HEK293T (cell line): ENCODE results near the gene FKRP.

ENCODE experiments used
- CTCF ChIA-PET: fragments of 350-600 bp; formaldehyde crosslinking; extraction: SDS; loops from one replicate; lab custom pipeline; 2021; ENCODE audit warnings: antibody characterized with exemption, inconsistent platforms; lab: Yijun Ruan, JAX
- POLR2A ChIA-PET: fragments of 350-600 bp; formaldehyde crosslinking; extraction: SDS; loops from one replicate; lab custom pipeline; 2020; ENCODE audit warnings: antibody characterized with exemption, inconsistent platforms; lab: Yijun Ruan, JAX
- DNase-seq: peaks from one replicate; pipeline ENCODE4 v3.0.0; 2012; ENCODE audit warnings: mixed read lengths; ENCODE audit errors: extremely low spot score
- ARNT ChIP-seq: fragments of 450-650 bp; IDR thresholded peaks from 2 replicates; pipeline ENCODE4 v1.6.1; 2017; ENCODE audit warnings: mild to moderate bottlenecking
- BHLHE40 ChIP-seq: fragments of 450-650 bp; IDR thresholded peaks from 2 replicates; pipeline ENCODE4 v1.6.1; 2016; ENCODE audit warnings: mild to moderate bottlenecking, moderate library complexity, borderline replicate concordance
- CTBP1 ChIP-seq: fragments of 450-650 bp; IDR thresholded peaks from 2 replicates; pipeline ENCODE4 v1.6.1; 2016; ENCODE audit warnings: borderline replicate concordance
- ELF4 ChIP-seq: fragments of 450-650 bp; IDR thresholded peaks from 2 replicates; pipeline ENCODE4 v1.6.1; 2017; ENCODE audit warnings: antibody characterized with exemption
- FOXA1 ChIP-seq: fragments of 450-650 bp; IDR thresholded peaks from 2 replicates; pipeline ENCODE4 v1.6.1; 2016; ENCODE audit warnings: mild to moderate bottlenecking
- FOXK2 ChIP-seq: fragments of 450-650 bp; IDR thresholded peaks from 2 replicates; pipeline ENCODE4 v1.6.1; 2016; ENCODE audit warnings: mild to moderate bottlenecking
- FOXM1 ChIP-seq: fragments of 450-650 bp; IDR thresholded peaks from 2 replicates; pipeline ENCODE4 v1.6.1; 2017; ENCODE audit warnings: mild to moderate bottlenecking, borderline replicate concordance
- HDGF ChIP-seq: fragments of 450-650 bp; IDR thresholded peaks from 2 replicates; pipeline ENCODE4 v1.6.1; 2017; ENCODE audit warnings: antibody characterized with exemption, borderline replicate concordance
- L3MBTL2 ChIP-seq: fragments of 450-650 bp; conservative IDR thresholded peaks from 2 replicates; pipeline ENCODE4 v1.6.1; 2016; ENCODE audit warnings: mild to moderate bottlenecking
- LEF1 ChIP-seq: fragments of 450-650 bp; IDR thresholded peaks from 2 replicates; pipeline ENCODE4 v1.6.1; 2017; ENCODE audit warnings: mild to moderate bottlenecking, borderline replicate concordance
- NFRKB ChIP-seq: fragments of 450-650 bp; IDR thresholded peaks from 2 replicates; pipeline ENCODE4 v1.6.1; 2016; ENCODE audit warnings: mild to moderate bottlenecking, moderate library complexity
- SP1 ChIP-seq: fragments of 450-650 bp; IDR thresholded peaks from 2 replicates; pipeline ENCODE4 v1.6.1; 2017
- SUZ12 ChIP-seq: fragments of 450-650 bp; IDR thresholded peaks from 2 replicates; pipeline ENCODE4 v1.6.1; 2016; ENCODE audit warnings: mild to moderate bottlenecking
- TARDBP ChIP-seq: fragments of 450-650 bp; IDR thresholded peaks from 2 replicates; pipeline ENCODE4 v1.6.1; 2016
- ZNF384 ChIP-seq: fragments of 450-650 bp; IDR thresholded peaks from 2 replicates; pipeline ENCODE4 v1.6.1; 2016
- TF ChIP-seq, protein P1 (sequence below): fragments of 450-650 bp; IDR thresholded peaks from 2 replicates; pipeline ENCODE4 v1.6.1; 2016

The FKRP gene

DNA sequence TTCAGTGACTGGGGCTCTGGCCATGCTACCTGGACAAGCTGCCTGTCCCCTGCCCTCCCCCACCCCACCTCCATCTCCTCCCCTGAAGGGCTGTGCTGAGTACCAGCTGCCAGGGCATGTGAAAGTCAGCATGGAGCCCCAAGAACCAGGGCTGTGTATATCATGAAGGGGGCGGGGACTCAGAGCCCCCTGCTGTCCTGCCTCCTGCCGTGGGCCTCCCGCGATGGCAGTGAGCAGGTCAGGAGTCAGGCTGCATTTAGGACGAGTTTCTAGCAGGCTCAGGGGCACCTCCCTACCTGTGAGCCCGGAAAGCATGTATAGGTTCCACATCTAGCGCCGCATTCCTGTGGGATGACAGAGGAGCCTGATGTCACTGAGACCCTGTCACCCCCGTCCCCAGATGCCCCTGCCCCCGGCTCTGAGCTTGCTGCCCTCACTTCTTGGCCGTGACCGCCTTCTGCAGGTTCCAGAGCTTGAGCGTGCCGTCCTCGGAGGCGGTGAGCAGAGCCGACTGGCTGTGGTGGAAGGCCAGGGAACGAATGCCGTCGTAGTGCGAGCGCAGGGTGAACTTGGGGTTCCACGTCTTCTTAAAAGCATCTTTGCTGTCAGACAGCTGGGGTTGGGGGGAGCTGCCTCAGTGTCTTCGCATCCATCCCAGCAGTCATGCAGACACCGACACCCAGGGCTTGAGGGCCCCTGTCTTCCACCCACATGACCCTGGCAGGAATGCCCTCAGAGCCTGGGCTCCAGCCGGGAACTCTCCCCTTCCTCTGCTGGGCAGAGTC lies 20.6 kb upstream of the FKRP start:
- POLR2A ChIA-PET = no interaction called here
- CTCF ChIA-PET = no interaction called here
- no peak for DNase-seq
- TF ChIP-seq CTBP1 = no peak
- TF ChIP-seq LEF1 = no peak

DNA sequence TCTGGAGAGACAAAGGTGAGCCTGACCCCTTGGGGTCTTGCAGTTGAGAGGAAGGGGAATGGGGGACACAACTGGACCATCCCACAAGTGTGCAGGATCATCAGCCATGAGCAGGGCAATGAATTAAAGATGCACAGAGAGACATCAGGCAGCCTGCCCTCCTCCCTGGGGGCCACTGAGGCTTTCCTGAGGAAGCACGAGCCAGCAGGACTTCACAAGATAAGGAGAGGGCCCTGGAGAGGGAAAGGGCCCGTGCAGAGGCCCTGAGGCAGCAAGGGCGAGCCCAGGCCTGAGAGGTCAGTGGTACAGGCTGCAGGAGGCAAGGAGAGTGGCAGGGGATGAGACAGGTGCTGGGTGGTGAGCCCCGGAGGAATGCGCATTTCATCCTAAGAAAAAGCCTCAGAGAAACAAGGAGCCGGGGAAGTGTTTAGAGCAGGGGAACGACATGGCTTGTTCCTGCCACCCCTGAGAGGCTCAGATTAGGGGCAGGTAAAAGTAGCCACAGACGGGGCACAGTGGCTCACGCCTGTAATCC lies 19.9 kb upstream of the FKRP start:
- TF ChIP-seq ELF4 (no peak), TARDBP (no peak), NFRKB (no peak), L3MBTL2 (no peak), CTBP1 (no peak), FOXK2 (no peak), FOXA1 (no peak), ZNF384 (no peak), ARNT (no peak), SP1 (no peak), FOXM1 (no peak), SUZ12 (no peak), BHLHE40 (no peak), LEF1 (no peak), HDGF (no peak)
- TF ChIP-seq, protein P1, sequence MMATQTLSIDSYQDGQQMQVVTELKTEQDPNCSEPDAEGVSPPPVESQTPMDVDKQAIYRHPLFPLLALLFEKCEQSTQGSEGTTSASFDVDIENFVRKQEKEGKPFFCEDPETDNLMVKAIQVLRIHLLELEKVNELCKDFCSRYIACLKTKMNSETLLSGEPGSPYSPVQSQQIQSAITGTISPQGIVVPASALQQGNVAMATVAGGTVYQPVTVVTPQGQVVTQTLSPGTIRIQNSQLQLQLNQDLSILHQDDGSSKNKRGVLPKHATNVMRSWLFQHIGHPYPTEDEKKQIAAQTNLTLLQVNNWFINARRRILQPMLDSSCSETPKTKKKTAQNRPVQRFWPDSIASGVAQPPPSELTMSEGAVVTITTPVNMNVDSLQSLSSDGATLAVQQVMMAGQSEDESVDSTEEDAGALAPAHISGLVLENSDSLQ = no peak
- no peak for DNase-seq
- POLR2A ChIA-PET = no interaction called here
- CTCF ChIA-PET = no interaction called here

DNA sequence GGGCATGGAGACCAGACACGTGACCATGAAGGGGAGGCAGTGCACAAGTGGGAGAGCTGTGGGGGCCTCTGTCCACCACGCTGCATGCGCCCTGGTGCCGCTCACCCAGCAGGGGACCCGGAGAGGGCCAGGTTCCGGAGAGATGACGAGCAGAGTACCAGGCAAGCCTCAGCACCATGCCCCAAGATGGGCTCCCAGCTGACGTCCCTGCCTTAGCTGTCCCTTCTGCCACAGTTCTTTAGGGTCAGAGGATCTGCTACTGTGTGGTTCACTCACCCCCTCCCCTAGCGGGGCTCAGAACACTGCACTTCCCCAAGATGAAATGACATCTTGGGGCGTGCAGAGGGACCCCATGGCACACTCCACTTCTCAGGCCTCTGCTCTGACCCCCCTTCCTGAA lies 19.3 kb upstream of the FKRP start:
- no peak for DNase-seq
- ChIA-PET CTCF (no interaction called here), POLR2A (no interaction called here)
- TF ChIP-seq FOXM1 (no peak), NFRKB (no peak), ELF4 (no peak), FOXK2 (no peak), HDGF (no peak), ZNF384 (no peak), SUZ12 (no peak), CTBP1 (no peak), TARDBP (no peak), SP1 (no peak), FOXA1 (no peak)
- TF ChIP-seq, protein P1 = no peak

DNA sequence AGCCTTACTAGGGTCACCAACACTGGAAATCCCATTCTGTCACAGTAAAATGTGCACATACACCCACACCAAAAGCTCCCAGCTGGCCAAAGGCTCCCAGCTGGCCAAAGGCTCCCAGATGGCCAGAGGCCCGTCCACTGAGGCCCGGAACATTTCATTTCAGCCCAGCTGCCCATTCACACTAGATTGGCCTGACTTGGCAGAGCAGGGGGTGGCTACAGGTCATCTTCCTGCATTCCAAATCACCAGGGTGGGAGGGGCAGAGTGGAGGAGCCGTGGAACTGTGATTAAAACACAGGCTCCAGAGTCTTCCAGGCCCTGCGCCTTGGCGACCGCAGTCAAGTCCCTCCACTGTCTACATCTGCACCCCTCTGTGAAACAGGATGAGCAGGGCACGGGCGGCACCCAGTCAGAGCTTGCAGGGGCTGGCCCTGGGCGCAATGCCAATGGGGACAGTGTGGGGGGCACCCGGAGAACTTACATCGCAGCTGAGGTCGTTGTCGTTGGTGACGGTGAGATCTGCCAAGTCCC lies 18.8 kb upstream of the FKRP start:
- CTCF ChIA-PET = interaction anchor here (0.5 to 0.7 kb wide), 2 partner anchors 13 to 381 kb away, joined by 3 to 5 read pairs; no protein-coding TSS in a partner anchor
- no peak for DNase-seq
- TF ChIP-seq FOXK2 (no peak), FOXM1 (no peak), TARDBP (no peak), NFRKB (no peak), ELF4 (no peak), CTBP1 (no peak), SP1 (no peak), L3MBTL2 (no peak), BHLHE40 (no peak), ARNT (no peak), LEF1 (no peak), SUZ12 (no peak), FOXA1 (no peak), HDGF (no peak), ZNF384 (no peak)
- TF ChIP-seq, protein P1 = no peak
- POLR2A ChIA-PET = no interaction called here

DNA sequence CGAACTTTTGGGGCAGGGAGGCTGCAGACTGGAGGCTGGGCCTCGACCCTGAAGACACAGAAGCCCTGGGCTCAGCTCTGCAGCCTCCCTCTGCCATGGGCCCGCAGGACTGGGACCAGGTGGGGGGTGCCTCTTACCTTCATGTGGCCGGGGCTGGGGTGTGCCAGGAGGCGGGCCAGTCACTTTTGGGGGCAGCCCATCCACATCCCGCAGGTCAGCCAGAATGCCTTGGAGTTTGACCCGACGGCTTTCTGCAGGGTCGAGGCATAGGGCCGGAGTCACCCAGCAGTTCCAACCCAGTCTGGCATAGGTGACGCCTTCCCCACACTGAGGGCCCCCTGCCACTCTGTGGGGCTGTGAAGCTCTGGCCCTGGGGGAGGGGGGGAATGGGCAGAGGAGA lies 18.1 kb upstream of the FKRP start:
- CTCF ChIA-PET = interaction anchor here (0.5 to 1.8 kb wide), 4 partner anchors 11 to 381 kb away, joined by 3 to 9 read pairs (median 4); no protein-coding TSS in a partner anchor
- DNase-seq = no peak
- POLR2A ChIA-PET = no interaction called here
- no peak for TF ChIP-seq BHLHE40
- TF ChIP-seq ARNT = no peak
- TF ChIP-seq SP1 = no peak
- TF ChIP-seq FOXA1 = no peak
- TF ChIP-seq CTBP1 = no peak
- TF ChIP-seq LEF1 = no peak
- TF ChIP-seq TARDBP = no peak
- TF ChIP-seq, protein P1 = no peak
- TF ChIP-seq ZNF384 = no peak
- TF ChIP-seq HDGF = no peak
- TF ChIP-seq SUZ12 = no peak
- no peak for TF ChIP-seq NFRKB
- TF ChIP-seq ELF4 = no peak
- no peak for TF ChIP-seq L3MBTL2
- TF ChIP-seq FOXM1 = no peak
- TF ChIP-seq FOXK2 = no peak
